PFSK-1 (cell line): ENCODE data around the gene RAVER2.

Source experiments
- FOXP2 ChIP-seq: optimal IDR thresholded peaks from 2 replicates; pipeline ENCODE3; 2011; ENCODE audit warnings: borderline replicate concordance, control low read depth, inconsistent platforms; ENCODE audit not compliant: insufficient read depth; ENCODE audit errors: extremely low read length, extremely low read depth
- POLR2AphosphoS5 ChIP-seq: IDR thresholded peaks from 2 replicates; pipeline ENCODE4 v1.6.1; 2012; ENCODE audit warnings: low read depth, mild to moderate bottlenecking, control low read depth, low read length, moderate library complexity
- SIN3A ChIP-seq: IDR thresholded peaks from 2 replicates; pipeline ENCODE4 v1.6.1; 2012; ENCODE audit warnings: mild to moderate bottlenecking, low read length, moderate library complexity, borderline replicate concordance; ENCODE audit not compliant: insufficient read depth
- TAF1 ChIP-seq: IDR thresholded peaks from 2 replicates; pipeline ENCODE4 v1.6.1; 2012; ENCODE audit warnings: low read length, control low read depth, borderline replicate concordance; ENCODE audit not compliant: insufficient read depth
- TF ChIP-seq, protein P1 (sequence below), 2 experiments: IDR thresholded peaks; 2 replicates each; pipeline versions ENCODE4 v1.6.1 to v1.8.0; 2011 to 2012; ENCODE audit warnings: low read depth in 2 of 2, low read length in 2 of 2, control low read depth in 1 of 2, inconsistent platforms in 1 of 2, mild to moderate bottlenecking in 1 of 2, moderate library complexity in 1 of 2; ENCODE audit not compliant: insufficient read depth in 1 of 2

RAVER2 gene

GRCh38 chr1:64865105-64865757 is 120.4 kb downstream of the RAVER2 start:
- no peak for TF ChIP-seq SIN3A
- TF ChIP-seq, protein P1, sequence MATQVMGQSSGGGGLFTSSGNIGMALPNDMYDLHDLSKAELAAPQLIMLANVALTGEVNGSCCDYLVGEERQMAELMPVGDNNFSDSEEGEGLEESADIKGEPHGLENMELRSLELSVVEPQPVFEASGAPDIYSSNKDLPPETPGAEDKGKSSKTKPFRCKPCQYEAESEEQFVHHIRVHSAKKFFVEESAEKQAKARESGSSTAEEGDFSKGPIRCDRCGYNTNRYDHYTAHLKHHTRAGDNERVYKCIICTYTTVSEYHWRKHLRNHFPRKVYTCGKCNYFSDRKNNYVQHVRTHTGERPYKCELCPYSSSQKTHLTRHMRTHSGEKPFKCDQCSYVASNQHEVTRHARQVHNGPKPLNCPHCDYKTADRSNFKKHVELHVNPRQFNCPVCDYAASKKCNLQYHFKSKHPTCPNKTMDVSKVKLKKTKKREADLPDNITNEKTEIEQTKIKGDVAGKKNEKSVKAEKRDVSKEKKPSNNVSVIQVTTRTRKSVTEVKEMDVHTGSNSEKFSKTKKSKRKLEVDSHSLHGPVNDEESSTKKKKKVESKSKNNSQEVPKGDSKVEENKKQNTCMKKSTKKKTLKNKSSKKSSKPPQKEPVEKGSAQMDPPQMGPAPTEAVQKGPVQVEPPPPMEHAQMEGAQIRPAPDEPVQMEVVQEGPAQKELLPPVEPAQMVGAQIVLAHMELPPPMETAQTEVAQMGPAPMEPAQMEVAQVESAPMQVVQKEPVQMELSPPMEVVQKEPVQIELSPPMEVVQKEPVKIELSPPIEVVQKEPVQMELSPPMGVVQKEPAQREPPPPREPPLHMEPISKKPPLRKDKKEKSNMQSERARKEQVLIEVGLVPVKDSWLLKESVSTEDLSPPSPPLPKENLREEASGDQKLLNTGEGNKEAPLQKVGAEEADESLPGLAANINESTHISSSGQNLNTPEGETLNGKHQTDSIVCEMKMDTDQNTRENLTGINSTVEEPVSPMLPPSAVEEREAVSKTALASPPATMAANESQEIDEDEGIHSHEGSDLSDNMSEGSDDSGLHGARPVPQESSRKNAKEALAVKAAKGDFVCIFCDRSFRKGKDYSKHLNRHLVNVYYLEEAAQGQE (IDR thresholded peaks at IDR 0.05; ENCODE audit: insufficient read depth in 1 of 2, low read depth in 2 of 2, low read length in 2 of 2) = no peak

- no peak for TF ChIP-seq POLR2AphosphoS5
- no peak for TF ChIP-seq FOXP2
These were observed 121.8 kb downstream of the RAVER2 start for GRCh38 chr1:64866689-64867088.

DNA sequence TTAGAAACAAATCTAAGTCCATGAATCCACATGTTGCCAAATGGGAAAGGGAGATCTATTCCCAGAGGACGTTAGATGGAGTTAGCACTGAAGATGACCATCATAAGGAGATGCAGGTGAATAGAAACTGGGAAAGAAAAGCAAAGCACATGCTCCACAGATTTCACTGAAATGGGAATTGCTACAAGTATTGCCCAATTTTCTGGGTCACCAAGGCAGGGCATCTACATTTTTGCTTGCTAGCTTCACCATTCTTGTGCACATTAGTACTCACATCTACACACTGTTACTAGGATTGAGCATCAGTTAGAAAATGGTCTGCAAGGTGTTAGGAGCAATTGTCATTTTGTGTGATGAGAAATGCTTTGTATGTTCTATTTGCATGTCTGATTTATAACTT is 122.4 kb downstream of the RAVER2 start:
- TF ChIP-seq FOXP2 = no peak

- TF ChIP-seq TAF1 (no peak), POLR2AphosphoS5 (no peak)
These were observed 126.4 kb downstream of the RAVER2 start for GRCh38 chr1:64871256-64871655.

- TF ChIP-seq POLR2AphosphoS5 = no peak
These were observed 127.2 kb downstream of the RAVER2 start for GRCh38 chr1:64872067-64872466.

DNA sequence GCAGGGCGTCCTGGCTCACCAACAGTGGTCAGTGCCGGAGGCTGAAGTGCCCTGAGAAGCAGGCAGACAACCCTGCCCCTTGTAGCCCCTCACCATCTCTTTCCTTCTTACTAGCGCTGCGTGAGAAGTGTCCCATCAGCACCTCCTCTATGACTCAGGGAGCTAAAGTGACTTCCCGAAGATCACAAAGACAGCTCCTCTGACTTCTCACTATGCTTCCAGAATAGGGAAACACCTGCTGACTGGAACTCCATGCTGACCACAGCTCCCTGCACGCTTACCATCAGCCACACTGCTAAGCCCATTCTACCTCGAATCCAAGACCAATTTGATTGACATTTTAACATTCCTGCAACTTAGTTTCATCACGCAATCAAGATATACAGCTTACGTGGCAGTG is 128.7 kb downstream of the RAVER2 start:
- no peak for TF ChIP-seq POLR2AphosphoS5
- TF ChIP-seq, protein P1 (IDR thresholded peaks at IDR 0.05; ENCODE audit: insufficient read depth in 1 of 2, low read depth in 2 of 2, low read length in 2 of 2) = no peak
- no peak for TF ChIP-seq FOXP2
- TF ChIP-seq SIN3A = no peak
- no peak for TF ChIP-seq TAF1

DNA sequence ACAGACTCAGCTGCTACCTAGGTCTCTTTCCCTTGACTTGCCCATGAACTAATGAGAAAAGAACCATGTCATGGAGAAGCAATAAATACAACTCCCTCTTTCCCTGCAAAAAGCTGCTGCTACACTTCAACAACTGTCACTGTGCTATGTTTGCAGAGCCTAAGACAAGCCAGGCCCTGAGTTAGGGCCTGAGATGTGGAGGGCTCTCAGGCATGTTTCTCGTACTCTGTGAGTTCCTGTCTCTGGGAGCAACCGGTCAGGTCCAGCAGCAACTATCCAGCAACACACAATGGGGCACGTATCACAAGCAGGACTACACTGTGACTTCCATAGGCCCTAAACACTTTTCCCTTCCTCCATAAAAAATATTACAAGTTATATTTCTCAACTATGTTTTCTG is 129.8 kb downstream of the RAVER2 start:
- TF ChIP-seq FOXP2 (no peak), SIN3A (no peak), POLR2AphosphoS5 (no peak), TAF1 (no peak)
- TF ChIP-seq, protein P1 (IDR thresholded peaks at IDR 0.05; ENCODE audit: insufficient read depth in 1 of 2, low read depth in 2 of 2, low read length in 2 of 2) = no peak

DNA sequence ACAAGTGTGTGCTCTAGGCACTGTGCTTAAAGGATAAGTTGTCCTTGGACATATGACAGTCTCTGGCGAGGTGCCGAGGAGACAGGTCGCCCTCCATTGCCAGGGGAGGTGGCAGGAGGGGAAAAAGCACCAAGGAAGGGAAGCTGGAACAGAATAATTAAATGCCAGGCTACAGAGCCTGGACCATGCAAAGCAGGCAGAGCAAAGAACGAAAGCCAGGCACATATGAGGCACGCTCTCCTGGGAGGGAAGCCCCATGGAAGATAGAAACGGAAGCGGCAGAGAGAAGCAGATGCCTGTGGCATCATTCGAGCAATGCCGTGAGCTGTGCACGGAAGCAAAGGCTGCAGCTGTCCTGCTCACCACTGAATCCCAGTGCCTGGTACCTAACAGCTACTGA is 130.2 kb downstream of the RAVER2 start:
- no peak for TF ChIP-seq TAF1
- no peak for TF ChIP-seq SIN3A
- no peak for TF ChIP-seq POLR2AphosphoS5
- no peak for TF ChIP-seq FOXP2
- TF ChIP-seq, protein P1 (IDR thresholded peaks at IDR 0.05; ENCODE audit: insufficient read depth in 1 of 2, low read depth in 2 of 2, low read length in 2 of 2) = no peak
